ENCODE results near the gene CACNA1H.

GRCh38 chr16:1202274-1202673 lies 49.4 kb downstream of the CACNA1H start:
- TF ChIP-seq POLR2AphosphoS5 (IDR thresholded peaks at IDR 0.05; ENCODE audit: insufficient read depth, low read depth, low read length) (no peak), EZH2 (IDR thresholded peaks at IDR 0.05; ENCODE audit: borderline replicate concordance, low read depth, low read length, severe bottlenecking) (no peak), POLR2A (IDR thresholded peaks at IDR 0.05; ENCODE audit: low read depth, low read length) (no peak), MAX (IDR thresholded peaks at IDR 0.05; ENCODE audit: insufficient read depth, insufficient read length) (no peak), JUN (IDR thresholded peaks at IDR 0.05; ENCODE audit: borderline replicate concordance, insufficient read depth, insufficient read length, low read depth) (no peak), MYC (IDR thresholded peaks at IDR 0.05; ENCODE audit: low read depth, low read length) (no peak)
- TF ChIP-seq, protein P1, sequence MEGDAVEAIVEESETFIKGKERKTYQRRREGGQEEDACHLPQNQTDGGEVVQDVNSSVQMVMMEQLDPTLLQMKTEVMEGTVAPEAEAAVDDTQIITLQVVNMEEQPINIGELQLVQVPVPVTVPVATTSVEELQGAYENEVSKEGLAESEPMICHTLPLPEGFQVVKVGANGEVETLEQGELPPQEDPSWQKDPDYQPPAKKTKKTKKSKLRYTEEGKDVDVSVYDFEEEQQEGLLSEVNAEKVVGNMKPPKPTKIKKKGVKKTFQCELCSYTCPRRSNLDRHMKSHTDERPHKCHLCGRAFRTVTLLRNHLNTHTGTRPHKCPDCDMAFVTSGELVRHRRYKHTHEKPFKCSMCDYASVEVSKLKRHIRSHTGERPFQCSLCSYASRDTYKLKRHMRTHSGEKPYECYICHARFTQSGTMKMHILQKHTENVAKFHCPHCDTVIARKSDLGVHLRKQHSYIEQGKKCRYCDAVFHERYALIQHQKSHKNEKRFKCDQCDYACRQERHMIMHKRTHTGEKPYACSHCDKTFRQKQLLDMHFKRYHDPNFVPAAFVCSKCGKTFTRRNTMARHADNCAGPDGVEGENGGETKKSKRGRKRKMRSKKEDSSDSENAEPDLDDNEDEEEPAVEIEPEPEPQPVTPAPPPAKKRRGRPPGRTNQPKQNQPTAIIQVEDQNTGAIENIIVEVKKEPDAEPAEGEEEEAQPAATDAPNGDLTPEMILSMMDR (IDR thresholded peaks at IDR 0.05; ENCODE audit: extremely low read depth in 1 of 2, insufficient read depth in 1 of 2, low read depth in 1 of 2, low read length in 2 of 2), result no peak

All from endothelial cell of umbilical vein (primary cell).